K562 (cell line): ENCODE results near the gene NRG3. TPM values are rescaled to one million over a fixed set of nuclear protein-coding genes. Genes with fewer than 3 reads are reported as not detected.

ENCODE experiments used
- ATAC-seq: fragments of 200-7000 bp; cut with Tn5 transposase; 3 replicates; pipeline ENCODE4 v1.9.1; 2020; ENCODE audit warnings: moderate library complexity
- Bru-seq: library from RNA; stranded (reverse); fragments of 400-500 nt; gene quantifications from one replicate; lab custom pipeline; 2021; lab: Mats Ljungman, UMichigan
- BruChase-seq, 2 experiments: library from RNA; stranded (reverse); fragments of 400-500 nt; gene quantifications; one replicate each; lab custom pipeline; 2021; lab: Mats Ljungman, UMichigan
- BruUV-seq: library from RNA; stranded (reverse); fragments of 400-500 nt; replicated peaks from 2 replicates; lab custom pipeline; 2021; lab: Mats Ljungman, UMichigan
- CTCF ChIA-PET: fragments of 300-600 bp; formaldehyde crosslinking; extraction: SDS; loops from one replicate; lab custom pipeline; 2021; ENCODE audit warnings: low intra/inter-chr PET ratio; lab: Yijun Ruan, JAX
- POLR2A ChIA-PET: fragments of 300-600, 350-650 bp; sonication (Branson Sonifier 250); formaldehyde crosslinking; extraction: SDS; loops from one replicate; lab custom pipeline; 2021; ENCODE audit warnings: antibody characterized with exemption, inconsistent platforms; lab: Yijun Ruan, JAX
- DNase-seq, 4 experiments: peaks; one replicate each; pipeline versions ENCODE4 v3.0.0 to v3.0.0-alpha.2; 2011 to 2018; ENCODE audit warnings: low spot score in 3 of 4, mixed read lengths in 3 of 4; ENCODE audit errors: extremely low read depth in 1 of 4
- FAIRE-seq: peaks from 2 replicates; lab custom pipeline; 2011; peaks lifted over from hg19 to GRCh38; lab: Jason Lieb, UNC
- H2AFZ ChIP-seq: 2 replicates; pipeline ENCODE4 v1.6.0; 2011; ENCODE audit warnings: low read depth, low read length, control low read depth, inconsistent platforms
- H3K27ac ChIP-seq: fragments of 200-600 bp; 3 replicates; pipeline ENCODE4 v1.8.0; 2011; ENCODE audit warnings: low read depth, mild to moderate bottlenecking, control low read depth, inconsistent platforms, low read length, moderate library complexity, mixed read lengths; ENCODE audit errors: extremely low read depth
- H3K27me3 ChIP-seq, 2 experiments: fragments of 300-600 bp in 1 of 2; 2 replicates in 1 of 2; 3 replicates in 1 of 2; pipeline versions ENCODE4 v1.6.0 to v1.8.0; 2011; ENCODE audit warnings: inconsistent platforms in 2 of 2, low read length in 2 of 2, mild to moderate bottlenecking in 1 of 2, mixed read lengths in 1 of 2, moderate library complexity in 1 of 2; ENCODE audit not compliant: control insufficient read depth in 2 of 2, insufficient read depth in 2 of 2
- H3K36me3 ChIP-seq: fragments of 300-600 bp; 3 replicates; pipeline ENCODE4 v1.8.0; 2011; ENCODE audit warnings: mild to moderate bottlenecking, low read length, inconsistent platforms; ENCODE audit not compliant: control insufficient read depth, insufficient read depth
- H3K4me1 ChIP-seq, 2 experiments: fragments of 200-600 bp in 1 of 2; replicated peaks in 1 of 2; 2 replicates in 1 of 2; 3 replicates in 1 of 2; pipeline versions ENCODE4 v1.5.1 to v1.8.0; 2011; ENCODE audit warnings: inconsistent platforms in 2 of 2, low read length in 2 of 2, mild to moderate bottlenecking in 1 of 2, mixed read lengths in 1 of 2, moderate library complexity in 1 of 2; ENCODE audit not compliant: control insufficient read depth in 2 of 2, insufficient read depth in 2 of 2
- H3K4me2 ChIP-seq: 2 replicates; pipeline ENCODE4 v1.6.1; 2011; ENCODE audit warnings: low read length, control low read depth, inconsistent platforms, mixed read lengths; ENCODE audit not compliant: insufficient read depth
- H3K4me3 ChIP-seq: fragments of 200-600 bp; sonication (generic), shearing (Covaris generic); 2 replicates; pipeline ENCODE4 v1.5.1; 2016; ENCODE audit warnings: control low read depth, inconsistent platforms
- H3K79me2 ChIP-seq: fragments of 200-600 bp; 3 replicates; pipeline ENCODE4 v1.8.0; 2011; ENCODE audit warnings: low read length, inconsistent platforms; ENCODE audit not compliant: control insufficient read depth, insufficient read depth
- H3K9ac ChIP-seq, 2 experiments: 2 replicates each; pipeline versions ENCODE4 v1.6.0 to v1.6.1; 2011; ENCODE audit warnings: low read depth in 2 of 2, low read length in 2 of 2, control low read depth in 1 of 2, inconsistent platforms in 1 of 2, mild to moderate bottlenecking in 1 of 2, mixed read lengths in 1 of 2; ENCODE audit not compliant: insufficient read depth in 1 of 2
- H3K9me1 ChIP-seq: one replicate; pipeline ENCODE4 v1.6.0; 2011; ENCODE audit warnings: inconsistent platforms, mild to moderate bottlenecking, low read length, moderate library complexity; ENCODE audit not compliant: control insufficient read depth, insufficient read depth
- H3K9me3 ChIP-seq: replicated peaks from 2 replicates; pipeline ENCODE4 v1.5.1; 2011; ENCODE audit warnings: low read depth, low read length, inconsistent platforms; ENCODE audit not compliant: control insufficient read depth, insufficient read depth
- H4K20me1 ChIP-seq: replicated peaks from 2 replicates; pipeline ENCODE4 v1.6.1; 2011; ENCODE audit warnings: low read length, inconsistent platforms, mixed read lengths; ENCODE audit not compliant: control insufficient read depth, insufficient read depth
- ASH1L ChIP-seq: fragments of 450-650 bp; IDR thresholded peaks from 2 replicates; pipeline ENCODE4 v1.6.1; 2018; ENCODE audit warnings: borderline replicate concordance, mild to moderate bottlenecking, low read depth; ENCODE audit not compliant: partially characterized antibody
- FOXP1 ChIP-seq: sonication (generic); formaldehyde crosslinking; IDR thresholded peaks from 2 replicates; pipeline ENCODE4 v1.8.0; 2022; ENCODE audit warnings: mild to moderate bottlenecking, missing genetic modification reagents
- GABPA ChIP-seq: fragments of 200-800 bp; sonication (Bioruptor generic); conservative IDR thresholded peaks from 2 replicates; pipeline ENCODE4 v1.6.1; 2016; ENCODE audit warnings: low read depth, missing genetic modification characterization, missing compliant biosample characterization
- HMBOX1 ChIP-seq: sonication (generic); IDR thresholded peaks from 2 replicates; pipeline ENCODE4 v1.6.1; 2016
- MAFK ChIP-seq: IDR thresholded peaks from 2 replicates; pipeline ENCODE4 v1.6.1; 2011; ENCODE audit warnings: low read length, improper control_type of control experiment
- RBM15 ChIP-seq: fragments of 200-400 bp; formaldehyde crosslinking; IDR thresholded peaks from 2 replicates; pipeline ENCODE4 v1.6.1; 2018; ENCODE audit warnings: mild to moderate bottlenecking, low read length, moderate library complexity; ENCODE audit not compliant: insufficient read depth
- ZNF785 ChIP-seq: fragments of 250-450 bp; sonication (Bioruptor Pico); IDR thresholded peaks from 2 replicates; pipeline ENCODE4 v1.4.0; 2020; ENCODE audit warnings: mild to moderate bottlenecking
- WGBS: fragments of 100-300 bp; shearing (Covaris generic); methylation state at CpG from one replicate; pipeline ENCODE4 v1.1.6; 2016; ENCODE audit warnings: low coverage, mixed read lengths; ENCODE audit not compliant: insufficient coverage; ENCODE audit errors: missing lambda C conversion rate; 5-methylcytosine and 5-hydroxymethylcytosine counted together
- in situ Hi-C: fragments of 300-500 bp; cut with MboI; formaldehyde crosslinking; loops from 4 replicates; pipeline ENCODE4 v1.15.0; 2018; ENCODE audit warnings: inconsistent platforms, mixed read lengths
- intact Hi-C: fragments of 100-400 bp; cut with micrococcal nuclease; formaldehyde crosslinking; loops from 2 replicates; pipeline ENCODE4 v1.14.2; 2022
- long read RNA-seq, 3 experiments: library from polyadenylated mRNA in 2 of 3; library from RNA in 1 of 3; unstranded in 2 of 3; stranded (forward) in 1 of 3; transcript quantifications; one replicate each; pipeline ENCODE4 v2.0.0, GENCODE V29; 2019 to 2022
- polyA minus RNA-seq, 3 experiments: library from RNA; depleted of rRNA, polyadenylated mRNA; stranded (reverse); fragments of >200 nt; gene quantifications; 2 replicates each; pipeline ENCODE4 v1.2.3, GENCODE V29; 2011
- polyA plus RNA-seq, 8 experiments: library from polyadenylated mRNA; depleted of rRNA in 4 of 8; stranded (reverse) in 5 of 8; unstranded in 3 of 8; fragments of >200 nt; fragmentation: Nextera tagmentation in 2 of 8; fragmentation: Illumina TruSeq in 1 of 8; extraction: Ambion mirVana in 2 of 8; extraction: Trizol in 1 of 8; gene quantifications; 2 replicates each; pipeline versions ENCODE4 v1.2.1 to v1.2.3, GENCODE V29; 2011 to 2014; ENCODE audit warnings: inconsistent platforms in 1 of 8, missing spikeins in 1 of 8
- total RNA-seq, 7 experiments: library from RNA; depleted of rRNA in 6 of 7; stranded (reverse); fragments of >200 nt in 6 of 7; fragmentation: Illumina TruSeq in 2 of 7; extraction: Trizol in 2 of 7; gene quantifications; 2 replicates each; pipeline versions ENCODE4 v1.2.1 to v1.2.3, GENCODE V29; 2011 to 2021; ENCODE audit warnings: low replicate concordance in 1 of 7
- TF ChIP-seq, protein P1 (sequence below): fragments of 450-650 bp; IDR thresholded peaks from 2 replicates; pipeline ENCODE4 v1.6.1; 2018; ENCODE audit not compliant: partially characterized antibody
- TF ChIP-seq, protein P2 (sequence below): sonication (generic); formaldehyde crosslinking; IDR thresholded peaks from 2 replicates; pipeline ENCODE4 v1.9.0; 2022; ENCODE audit warnings: mild to moderate bottlenecking, missing genetic modification reagents
- TF ChIP-seq, protein P3 (sequence below): fragments of 250-450 bp; sonication (Bioruptor Pico); IDR thresholded peaks from 2 replicates; pipeline ENCODE4 v1.5.0; 2021

The NRG3 gene
- not detected in 2 replicates for total RNA-seq (2011; cell fraction: chromatin; rRNA removed; ENCODE audit: low replicate concordance)
- total RNA-seq (2011; cell fraction: nucleolus; rRNA removed), result not detected in 2 replicates
- not detected in 2 replicates for total RNA-seq (2011; cell fraction: nucleoplasm; rRNA removed)
- total RNA-seq (2014; rRNA removed) (not detected in 2 replicates), total RNA-seq (2014; rRNA removed; fragmentation: Illumina TruSeq; extraction: Trizol) (not detected in 2 replicates), total RNA-seq (2015; rRNA removed; fragmentation: Illumina TruSeq; extraction: Trizol) (not detected in 2 replicates), total RNA-seq (2021) (not detected in 2 replicates), polyA plus RNA-seq (2011; rRNA removed) (not detected in 2 replicates), polyA plus RNA-seq (2014; fragmentation: Illumina TruSeq; extraction: Trizol) (not detected in 2 replicates), polyA plus RNA-seq (2014; fragmentation: Nextera tagmentation; extraction: Ambion mirVana) (not detected), polyA plus RNA-seq (2014; rRNA removed) (not detected in 2 replicates), polyA minus RNA-seq (2011; rRNA and poly(A)+ RNA removed) (not detected in 2 replicates), Bru-seq, nascent RNA (percentile 0 among the genes with signal in this experiment), BruChase-seq, experiment 1, labeled RNA remaining after a 2-hour chase (percentile 1 among the genes with signal in this experiment), BruChase-seq, experiment 2, labeled RNA remaining after a 6-hour chase (percentile 1 among the genes with signal in this experiment)
- polyA plus RNA-seq (2011; cell fraction: cytosol; rRNA removed), result not detected in 2 replicates
- not detected in 2 replicates for polyA plus RNA-seq (2011; cell fraction: nucleus; rRNA removed)
- not detected in 2 replicates for polyA plus RNA-seq (2012)
- polyA minus RNA-seq (2011; cell fraction: cytosol; rRNA and poly(A)+ RNA removed), result not detected in 2 replicates
- not detected in 2 replicates for polyA minus RNA-seq (2011; cell fraction: nucleus; rRNA and poly(A)+ RNA removed)
- long read RNA-seq, experiment 1, result 0 reads
- long read RNA-seq, experiment 2, result 0 reads
- long read RNA-seq, experiment 3, result 0 reads

DNA sequence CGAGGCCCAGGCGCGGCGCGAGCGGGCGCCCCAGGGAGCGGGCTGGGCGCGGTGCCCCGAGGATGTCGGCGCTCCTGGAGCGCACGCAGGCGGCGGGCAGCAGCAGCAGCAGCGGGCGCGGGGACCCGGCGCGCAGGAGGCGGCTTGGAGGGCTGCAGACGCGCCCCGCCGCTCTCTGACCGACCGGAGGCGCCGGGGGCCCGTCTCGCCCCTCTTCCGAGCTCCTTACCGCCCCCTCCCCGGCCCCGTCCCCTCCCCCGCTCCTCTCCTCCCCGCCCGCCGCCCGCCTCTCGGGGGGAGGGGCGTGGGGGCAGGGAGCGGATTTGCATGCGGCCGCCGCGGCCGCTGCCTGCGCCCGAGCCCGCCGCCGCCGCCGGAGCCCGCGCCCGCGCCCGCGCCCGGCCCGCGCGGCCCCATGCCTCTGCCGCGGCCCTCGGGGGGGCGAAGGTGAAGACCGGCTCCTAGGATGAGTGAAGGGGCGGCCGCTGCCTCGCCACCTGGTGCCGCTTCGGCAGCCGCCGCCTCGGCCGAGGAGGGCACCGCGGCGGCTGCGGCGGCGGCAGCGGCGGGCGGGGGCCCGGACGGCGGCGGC lies at the start of gene NRG3:
Gene NRG3 (plus strand): TSS at position 320 of the 592 bp plus-strand sequence.
- FAIRE-seq (no peak), ATAC-seq (no peak), DNase-seq (no peak)
- WGBS, result 65% methylated on average over 10 of the region's 95 CpGs
- Histone ChIP-seq H3K9ac (no peak within 1 kb of the TSS), H3K9me3 (no peaks in the 10 kb centered on the region; the same call in 1 of the 2 replicates), H3K79me2 (no peaks in the 10 kb centered on the region), H4K20me1 (no peaks in the 10 kb centered on the region), H3K27ac (no peak within 1 kb of the TSS), H3K4me2 (no peak within 1 kb of the TSS), H3K27me3 (no peaks in the 10 kb centered on the region), H3K9me1 (no peaks in the 10 kb centered on the region), H3K36me3 (no peaks in the 10 kb centered on the region), H3K4me3 (no peak within 1 kb of the TSS), H3K4me1 (no peaks in the 10 kb centered on the region), H2AFZ (no peak within 1 kb of the TSS)
- in situ Hi-C loops (no loop called here), intact Hi-C loops (no loop called here)
- BruUV-seq, result no TSS peak
- CTCF ChIA-PET, result no interaction called here
- POLR2A ChIA-PET, result no interaction called here
- TF ChIP-seq GABPA (tag) (no peak), ASH1L (no peak), HMBOX1 (no peak), FOXP1 (CRISPR knock-in tag) (no peak), RBM15 (no peak), MAFK (no peak), ZNF785 (CRISPR knock-in tag) (no peak)
- TF ChIP-seq, protein P1, sequence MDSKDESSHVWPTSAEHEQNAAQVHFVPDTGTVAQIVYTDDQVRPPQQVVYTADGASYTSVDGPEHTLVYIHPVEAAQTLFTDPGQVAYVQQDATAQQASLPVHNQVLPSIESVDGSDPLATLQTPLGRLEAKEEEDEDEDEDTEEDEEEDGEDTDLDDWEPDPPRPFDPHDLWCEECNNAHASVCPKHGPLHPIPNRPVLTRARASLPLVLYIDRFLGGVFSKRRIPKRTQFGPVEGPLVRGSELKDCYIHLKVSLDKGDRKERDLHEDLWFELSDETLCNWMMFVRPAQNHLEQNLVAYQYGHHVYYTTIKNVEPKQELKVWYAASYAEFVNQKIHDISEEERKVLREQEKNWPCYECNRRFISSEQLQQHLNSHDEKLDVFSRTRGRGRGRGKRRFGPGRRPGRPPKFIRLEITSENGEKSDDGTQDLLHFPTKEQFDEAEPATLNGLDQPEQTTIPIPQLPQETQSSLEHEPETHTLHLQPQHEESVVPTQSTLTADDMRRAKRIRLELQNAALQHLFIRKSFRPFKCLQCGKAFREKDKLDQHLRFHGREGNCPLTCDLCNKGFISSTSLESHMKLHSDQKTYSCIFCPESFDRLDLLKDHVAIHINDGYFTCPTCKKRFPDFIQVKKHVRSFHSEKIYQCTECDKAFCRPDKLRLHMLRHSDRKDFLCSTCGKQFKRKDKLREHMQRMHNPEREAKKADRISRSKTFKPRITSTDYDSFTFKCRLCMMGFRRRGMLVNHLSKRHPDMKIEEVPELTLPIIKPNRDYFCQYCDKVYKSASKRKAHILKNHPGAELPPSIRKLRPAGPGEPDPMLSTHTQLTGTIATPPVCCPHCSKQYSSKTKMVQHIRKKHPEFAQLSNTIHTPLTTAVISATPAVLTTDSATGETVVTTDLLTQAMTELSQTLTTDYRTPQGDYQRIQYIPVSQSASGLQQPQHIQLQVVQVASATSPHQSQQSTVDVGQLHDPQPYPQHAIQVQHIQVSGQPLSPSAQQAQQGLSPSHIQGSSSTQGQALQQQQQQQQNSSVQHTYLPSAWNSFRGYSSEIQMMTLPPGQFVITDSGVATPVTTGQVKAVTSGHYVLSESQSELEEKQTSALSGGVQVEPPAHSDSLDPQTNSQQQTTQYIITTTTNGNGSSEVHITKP, result no peak
- TF ChIP-seq, protein P2, sequence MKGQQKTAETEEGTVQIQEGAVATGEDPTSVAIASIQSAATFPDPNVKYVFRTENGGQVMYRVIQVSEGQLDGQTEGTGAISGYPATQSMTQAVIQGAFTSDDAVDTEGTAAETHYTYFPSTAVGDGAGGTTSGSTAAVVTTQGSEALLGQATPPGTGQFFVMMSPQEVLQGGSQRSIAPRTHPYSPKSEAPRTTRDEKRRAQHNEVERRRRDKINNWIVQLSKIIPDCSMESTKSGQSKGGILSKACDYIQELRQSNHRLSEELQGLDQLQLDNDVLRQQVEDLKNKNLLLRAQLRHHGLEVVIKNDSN (CRISPR knock-in tag), result no peak
- TF ChIP-seq, protein P3, sequence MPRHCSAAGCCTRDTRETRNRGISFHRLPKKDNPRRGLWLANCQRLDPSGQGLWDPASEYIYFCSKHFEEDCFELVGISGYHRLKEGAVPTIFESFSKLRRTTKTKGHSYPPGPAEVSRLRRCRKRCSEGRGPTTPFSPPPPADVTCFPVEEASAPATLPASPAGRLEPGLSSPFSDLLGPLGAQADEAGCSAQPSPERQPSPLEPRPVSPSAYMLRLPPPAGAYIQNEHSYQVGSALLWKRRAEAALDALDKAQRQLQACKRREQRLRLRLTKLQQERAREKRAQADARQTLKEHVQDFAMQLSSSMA (CRISPR knock-in tag), result no peak
